T-helper 1 cell treated with Interleukin-12 subunit alpha and Interleukin-12 subunit beta and Interleukin-4 antibody, amounts not matched to agents 30 ng/mL and 1 ng/mL, for 36 hours (primary cell): ENCODE results near the gene HADHB. TPM values are rescaled to one million over a fixed set of nuclear protein-coding genes. Genes with fewer than 3 reads are reported as not detected.
"Not testable (repeated sequence)": the region's sequence is repeated elsewhere in the genome, so short reads cannot be mapped to it uniquely, and the experiment has no call there.

Source experiments
- intact Hi-C: fragments of 100-400 bp; cut with micrococcal nuclease; formaldehyde crosslinking; loops from one replicate; pipeline ENCODE4 v1.15.1; 2024
- total RNA-seq: library from RNA; stranded (reverse); gene quantifications from 2 replicates; pipeline ENCODE4 v1.2.3, GENCODE V29; 2022

The HADHB gene
- total RNA-seq, 1 donor from 2014 or later: 71.8 TPM

GRCh38 chr2:26290001-26290400 lies 45.3 kb downstream of the HADHB start:
- intact Hi-C loops: no loop called here

DNA sequence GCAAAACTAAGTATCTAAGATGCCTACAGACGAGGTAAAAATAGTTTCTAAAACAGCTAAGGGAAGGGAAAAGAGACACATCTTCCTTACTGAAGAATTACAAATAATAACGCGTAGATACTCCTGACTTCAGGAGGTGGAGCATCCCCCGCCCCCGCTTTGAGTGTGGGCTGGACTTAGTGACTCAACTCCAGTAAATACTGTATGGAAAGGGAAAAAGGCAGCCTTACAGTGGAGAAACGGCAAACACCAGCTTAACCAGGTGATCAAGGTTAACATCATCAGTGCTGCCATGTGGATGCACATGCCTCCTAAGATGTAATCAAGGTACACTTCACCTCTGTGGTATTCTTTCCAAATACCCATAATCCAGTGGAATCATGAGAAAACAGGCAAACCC lies 47.9 kb downstream of the HADHB start:
- intact Hi-C loops: no loop called here

DNA sequence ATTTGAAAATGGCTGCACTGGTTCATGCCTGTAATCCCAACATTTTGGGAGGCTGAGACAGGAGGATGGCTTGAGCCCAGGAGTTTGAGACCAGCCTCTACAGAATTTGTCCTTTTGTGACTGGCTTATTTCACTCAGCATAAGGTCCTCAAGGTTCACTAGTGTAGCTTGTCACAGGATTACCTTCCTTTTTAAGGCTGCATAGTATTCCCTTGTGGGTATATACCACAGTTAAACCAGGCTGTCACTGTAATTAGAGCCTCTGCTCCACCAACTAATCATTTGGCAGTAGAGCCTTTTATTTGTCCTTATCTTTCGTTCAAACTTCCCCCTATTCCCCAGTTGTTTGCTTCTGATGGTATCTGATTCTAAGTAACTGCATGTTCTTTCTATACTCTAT lies 50.8 kb downstream of the HADHB start:
- intact Hi-C loops: no loop called here

DNA sequence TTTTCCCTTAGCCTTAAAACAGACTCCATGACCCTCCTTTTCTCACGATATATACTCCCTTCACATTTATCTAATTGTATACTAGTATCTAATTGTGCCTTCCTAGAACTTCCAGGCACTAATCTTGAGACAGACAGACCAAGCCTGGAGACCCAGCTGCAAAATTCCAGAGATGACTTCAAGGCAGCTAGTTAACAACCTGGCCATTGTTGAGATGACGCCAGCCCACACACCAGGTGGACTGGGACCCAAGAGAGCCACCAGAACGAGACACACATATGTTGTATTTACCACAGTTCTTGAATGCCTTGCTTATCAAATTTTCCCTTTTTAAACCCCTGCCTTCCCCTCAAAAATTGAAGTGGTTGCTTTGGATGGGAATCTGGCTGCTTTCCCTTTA lies 52.3 kb downstream of the HADHB start:
- intact Hi-C loops: no loop called here

GRCh38 chr2:26298286-26298637 lies 53.5 kb downstream of the HADHB start:
- intact Hi-C loops: loop anchor here (2.0 kb wide), 1 partner anchor 33 kb away; no protein-coding TSS in a partner anchor

GRCh38 chr2:26298638-26299393 lies 54.1 kb downstream of the HADHB start:
- intact Hi-C loops: loop anchor here (1.0 to 2.0 kb wide), 3 partner anchors 32 to 54 kb away; partner anchors contain the start of genes ADGRF3 and SELENOI

DNA sequence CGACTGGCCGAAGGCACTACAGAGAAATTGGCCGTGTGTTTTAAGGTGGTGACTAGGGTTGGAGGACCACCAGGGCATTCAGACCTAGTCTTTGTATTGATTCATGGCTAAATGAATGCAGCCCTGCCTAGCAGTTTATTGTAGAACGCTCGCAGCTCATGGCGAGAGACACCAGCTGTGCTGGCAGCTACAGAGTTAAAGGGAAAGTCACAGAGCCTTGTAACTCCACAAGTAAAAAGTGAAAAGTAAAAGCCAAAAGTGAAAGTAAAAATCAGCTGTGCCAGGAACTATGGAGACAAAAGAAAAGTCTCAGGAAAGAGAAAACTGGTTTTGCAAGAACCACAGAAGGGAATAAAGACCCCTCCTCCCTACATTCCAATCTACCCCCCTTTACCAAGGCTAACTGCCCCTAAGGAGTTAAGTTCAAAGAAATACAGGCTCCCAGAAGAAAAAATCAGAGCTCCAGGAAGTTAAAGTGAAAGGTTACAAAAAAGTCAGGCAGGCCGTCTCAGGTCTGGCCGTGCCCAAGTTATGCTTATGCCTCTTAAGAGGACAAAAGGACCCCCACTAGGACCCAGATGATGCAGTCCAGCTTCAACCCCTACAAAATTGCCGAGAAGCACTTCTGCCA lies 54.8 kb downstream of the HADHB start:
- intact Hi-C loops: loop anchor here (1.0 to 2.0 kb wide), 3 partner anchors 31 to 54 kb away; partner anchors contain the start of genes ADGRF3 and SELENOI

GRCh38 chr2:26300234-26300925 lies 55.6 kb downstream of the HADHB start:
- intact Hi-C loops: no loop called here

GRCh38 chr2:26302846-26303245 lies 58.1 kb downstream of the HADHB start:
- intact Hi-C loops: no loop called here

- intact Hi-C loops: not testable (repeated sequence)
Observed at GRCh38 chr2:26305094-26305493, 60.4 kb downstream of the HADHB start.

- intact Hi-C loops: no loop called here
Observed at GRCh38 chr2:26305540-26305939, 60.8 kb downstream of the HADHB start.

- intact Hi-C loops: no loop called here
Observed at GRCh38 chr2:26309921-26310320, 65.2 kb downstream of the HADHB start.

- intact Hi-C loops: no loop called here
Observed at GRCh38 chr2:26312471-26312870, 67.7 kb downstream of the HADHB start.

GRCh38 chr2:26313446-26313845 lies 68.7 kb downstream of the HADHB start:
- intact Hi-C loops: no loop called here

DNA sequence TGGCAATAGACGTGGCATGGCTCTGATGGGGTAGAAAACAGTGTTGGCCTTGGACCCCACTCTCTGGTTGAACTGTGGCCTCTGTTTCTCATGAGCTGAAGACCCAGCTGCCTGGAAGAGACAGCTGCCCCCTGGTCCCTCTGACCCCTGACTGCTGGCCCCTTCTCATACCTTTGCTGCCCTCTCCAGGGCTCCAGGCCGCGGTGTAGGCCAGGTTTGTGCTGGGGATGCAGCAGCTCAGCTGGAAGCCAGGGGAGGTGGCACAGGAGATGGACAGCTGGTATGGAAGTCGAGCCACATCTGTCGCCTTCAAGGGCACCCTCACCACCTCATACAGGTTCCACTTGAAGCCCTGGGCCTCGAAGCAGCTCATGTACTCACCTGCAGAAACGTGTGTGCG lies 69.5 kb downstream of the HADHB start:
- intact Hi-C loops: no loop called here

DNA sequence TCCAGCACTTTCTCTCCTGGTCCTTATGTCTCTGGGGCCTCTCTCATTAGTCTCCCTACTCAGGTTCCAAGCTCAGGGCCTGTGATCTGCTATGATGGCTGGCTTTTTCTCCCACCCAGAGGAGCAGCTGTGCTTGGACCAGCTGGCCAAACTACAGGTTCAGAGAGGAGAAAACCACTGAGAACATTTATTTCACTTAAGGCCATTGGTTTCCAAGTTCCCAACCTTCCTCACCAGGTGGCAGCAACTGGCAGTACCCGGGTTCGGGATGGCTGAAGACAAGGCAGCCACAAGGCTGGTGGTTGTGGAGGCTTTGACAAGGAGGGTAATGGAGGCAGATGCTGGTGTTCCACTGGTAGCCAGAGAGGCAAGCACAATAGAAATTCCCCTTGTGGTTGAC lies 71.3 kb downstream of the HADHB start:
- intact Hi-C loops: no loop called here

- intact Hi-C loops: no loop called here
Observed at GRCh38 chr2:26316845-26317244, 72.1 kb downstream of the HADHB start.

- intact Hi-C loops: no loop called here
Observed at GRCh38 chr2:26317377-26318105, 72.8 kb downstream of the HADHB start.

DNA sequence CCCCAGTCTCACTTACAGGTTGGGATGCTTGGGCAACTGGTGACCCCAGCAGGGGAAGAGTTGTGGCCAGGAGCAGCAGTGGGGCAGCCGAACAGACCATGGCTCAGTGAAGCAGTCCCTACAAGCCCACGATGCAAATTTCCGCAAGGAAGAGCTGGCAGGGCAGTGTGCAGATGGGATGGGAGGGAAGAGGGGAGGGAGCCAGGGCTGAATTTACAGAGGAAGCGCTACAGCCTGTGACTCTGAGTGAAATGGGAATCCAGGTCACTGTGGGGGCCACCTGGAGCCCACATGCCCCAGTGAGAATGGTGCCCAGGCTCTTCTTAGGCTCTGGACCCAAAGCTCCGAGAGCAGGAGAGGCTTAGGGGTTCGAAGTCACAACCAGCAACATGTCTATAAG lies 74.2 kb downstream of the HADHB start:
- intact Hi-C loops: no loop called here

DNA sequence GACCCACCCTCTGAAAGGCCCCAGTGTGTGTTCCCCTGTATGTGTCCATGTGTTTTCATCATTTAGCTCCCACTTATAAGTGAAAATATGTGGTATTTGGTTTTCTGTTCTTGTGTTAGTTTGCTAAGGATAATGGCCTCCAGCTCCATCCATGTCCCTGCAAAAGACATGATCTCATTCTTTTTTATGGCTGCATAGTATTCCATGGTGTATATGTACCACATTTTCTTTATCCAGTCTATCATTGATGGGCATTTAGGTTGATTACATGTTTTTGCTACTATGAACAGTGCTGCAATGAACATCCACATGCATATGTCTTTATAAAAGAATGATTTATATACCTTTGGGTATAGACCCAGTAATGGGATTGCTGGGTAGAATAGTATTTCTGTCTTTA lies 79.7 kb downstream of the HADHB start:
- intact Hi-C loops: not testable (repeated sequence)

GRCh38 chr2:26324903-26325302 lies 80.2 kb downstream of the HADHB start:
- intact Hi-C loops: no loop called here

- intact Hi-C loops: no loop called here
Observed at GRCh38 chr2:26325851-26326250, 81.1 kb downstream of the HADHB start.
